KMS-11 (cell line): ENCODE data around the gene GRID1.

Source experiments
- H2AFZ ChIP-seq: fragments of 200-600 bp; sonication (generic); 2 replicates; pipeline ENCODE4 v1.6.1; 2016; ENCODE audit warnings: antibody characterized with exemption, mixed run types, low read depth
- H3K27ac ChIP-seq: fragments of 200-600 bp; sonication (generic); 2 replicates; pipeline ENCODE4 v1.6.1; 2016; ENCODE audit warnings: mild to moderate bottlenecking, mixed run types
- H3K27me3 ChIP-seq: fragments of 200-600 bp; sonication (generic); 2 replicates; pipeline ENCODE4 v1.6.1; 2017; ENCODE audit warnings: mild to moderate bottlenecking, low read depth, mixed run types, moderate library complexity; ENCODE audit not compliant: insufficient read depth
- H3K36me3 ChIP-seq: fragments of 200-600 bp; sonication (generic); 2 replicates; pipeline ENCODE4 v1.6.1; 2017; ENCODE audit warnings: mild to moderate bottlenecking, mixed run types; ENCODE audit not compliant: insufficient read depth
- H3K4me1 ChIP-seq: fragments of 200-600 bp; sonication (generic); 2 replicates; pipeline ENCODE4 v1.6.1; 2016; ENCODE audit warnings: mild to moderate bottlenecking, low read depth, mixed run types; ENCODE audit not compliant: poor library complexity, severe bottlenecking
- H3K4me2 ChIP-seq: fragments of 200-600 bp; sonication (generic); 2 replicates; pipeline ENCODE4 v1.7.0; 2016; ENCODE audit warnings: mild to moderate bottlenecking, mixed run types
- H3K4me3 ChIP-seq: fragments of 200-600 bp; sonication (generic); IDR thresholded peaks from 2 replicates; pipeline ENCODE4 v1.6.1; 2017; ENCODE audit warnings: low read depth, low read length, mixed read lengths; ENCODE audit not compliant: insufficient read depth
- H3K79me2 ChIP-seq: fragments of 200-600 bp; sonication (generic); 2 replicates; pipeline ENCODE4 v1.6.1; 2016; ENCODE audit warnings: low read depth, mixed run types; ENCODE audit not compliant: insufficient read depth
- H3K9ac ChIP-seq: fragments of 200-600 bp; sonication (generic); 2 replicates; pipeline ENCODE4 v1.6.1; 2016; ENCODE audit warnings: mild to moderate bottlenecking, mixed run types
- H4K20me1 ChIP-seq: fragments of 200-600 bp; sonication (generic); 2 replicates; pipeline ENCODE4 v1.6.1; 2016; ENCODE audit warnings: mild to moderate bottlenecking, mixed run types; ENCODE audit not compliant: insufficient read depth
- CTCF ChIP-seq: fragments of 200-600 bp; sonication (generic); conservative IDR thresholded peaks from 2 replicates; pipeline ENCODE4 v1.6.1; 2017; ENCODE audit warnings: low read depth, mild to moderate bottlenecking, antibody characterized with exemption, low read length, moderate library complexity, mixed read lengths

The GRID1 gene

GRCh38 chr10:85826377-85826776, 540.2 kb downstream of the GRID1 start:
- Histone ChIP-seq H3K4me3 (no peak overlapping the region), H3K27me3 (no peaks in the 10 kb centered on the region), H3K4me1 (peaks cover 8% of the 10 kb centered on the region), H3K27ac (no peak overlapping the region), H3K9ac (no peak overlapping the region), H3K36me3 (no peaks in the 10 kb centered on the region), H3K4me2 (no peak overlapping the region), H2AFZ (no peak overlapping the region), H3K79me2 (no peaks in the 10 kb centered on the region), H4K20me1 (no peaks in the 10 kb centered on the region)
- TF ChIP-seq CTCF, result no peak

GRCh38 chr10:85811405-85811804, 555.2 kb downstream of the GRID1 start:
- no peak for TF ChIP-seq CTCF
- Histone ChIP-seq H2AFZ (no peak overlapping the region), H3K9ac (no peak overlapping the region), H3K4me3 (no peak overlapping the region), H3K79me2 (no peaks in the 10 kb centered on the region), H3K27me3 (no peaks in the 10 kb centered on the region), H4K20me1 (no peaks in the 10 kb centered on the region), H3K27ac (no peak overlapping the region), H3K36me3 (no peaks in the 10 kb centered on the region), H3K4me1 (no peaks in the 10 kb centered on the region), H3K4me2 (no peak overlapping the region)

GRCh38 chr10:85810674-85811073, 555.9 kb downstream of the GRID1 start:
- no peak overlapping the region for H3K4me2 ChIP-seq
- no peak for TF ChIP-seq CTCF
- no peak overlapping the region for H2AFZ ChIP-seq
- no peak overlapping the region for H3K9ac ChIP-seq
- no peaks in the 10 kb centered on the region for H4K20me1 ChIP-seq
- H3K4me3 ChIP-seq, result no peak overlapping the region
- H3K79me2 ChIP-seq, result no peaks in the 10 kb centered on the region
- H3K36me3 ChIP-seq, result no peaks in the 10 kb centered on the region
- H3K4me1 ChIP-seq, result no peaks in the 10 kb centered on the region
- H3K27ac ChIP-seq, result no peak overlapping the region
- no peaks in the 10 kb centered on the region for H3K27me3 ChIP-seq

GRCh38 chr10:85795460-85795859, 571.1 kb downstream of the GRID1 start:
- Histone ChIP-seq H3K36me3 (no peaks in the 10 kb centered on the region), H4K20me1 (no peaks in the 10 kb centered on the region), H3K79me2 (no peaks in the 10 kb centered on the region), H3K27ac (no peak overlapping the region), H3K4me1 (no peaks in the 10 kb centered on the region), H3K4me2 (no peak overlapping the region), H3K9ac (no peak overlapping the region), H3K4me3 (no peak overlapping the region), H3K27me3 (no peaks in the 10 kb centered on the region), H2AFZ (no peak overlapping the region)
- no peak for TF ChIP-seq CTCF

GRCh38 chr10:85794553-85794952, 572.0 kb downstream of the GRID1 start:
- H3K27ac ChIP-seq, result no peak overlapping the region
- H3K36me3 ChIP-seq, result no peaks in the 10 kb centered on the region
- no peak overlapping the region for H2AFZ ChIP-seq
- no peak for TF ChIP-seq CTCF
- H3K4me1 ChIP-seq, result no peaks in the 10 kb centered on the region
- no peaks in the 10 kb centered on the region for H4K20me1 ChIP-seq
- no peaks in the 10 kb centered on the region for H3K79me2 ChIP-seq
- H3K4me2 ChIP-seq, result no peak overlapping the region
- H3K9ac ChIP-seq, result no peak overlapping the region
- H3K4me3 ChIP-seq, result no peak overlapping the region
- H3K27me3 ChIP-seq, result no peaks in the 10 kb centered on the region
